DOHH2 (cell line): ENCODE data around the gene RNLS.
A peak's percentile ranks its signal among the peaks of the same experiment; 100 is the strongest.

ENCODE experiments used
- CTCF ChIP-seq: fragments of 200-600 bp; sonication (generic); IDR thresholded peaks from one replicate; pipeline ENCODE4 v1.5.1; 2014; ENCODE audit warnings: antibody characterized with exemption, mild to moderate bottlenecking, low read depth, low read length; ENCODE audit not compliant: poor library complexity, severe bottlenecking
- EZH2phosphoT487 ChIP-seq: fragments of 200-600 bp; sonication (generic); IDR thresholded peaks from 2 replicates; pipeline ENCODE4 v1.6.1; 2017; ENCODE audit warnings: borderline replicate concordance, mild to moderate bottlenecking, antibody characterized with exemption, low read length, moderate library complexity, mixed read lengths

GRCh38 chr10:88582806-88583583, at the start of gene RNLS:
- TF ChIP-seq CTCF: peak; percentile 82
- TF ChIP-seq EZH2phosphoT487: no peak
